Measurements from ENCODE around the gene SETD5. TPM values are rescaled to one million over a fixed set of nuclear protein-coding genes. Genes with fewer than 3 reads are reported as not detected.

SETD5 gene
- total and polyA plus RNA-seq, 9 donors: 30.8 to 140 (median 97.6) TPM

DNA sequence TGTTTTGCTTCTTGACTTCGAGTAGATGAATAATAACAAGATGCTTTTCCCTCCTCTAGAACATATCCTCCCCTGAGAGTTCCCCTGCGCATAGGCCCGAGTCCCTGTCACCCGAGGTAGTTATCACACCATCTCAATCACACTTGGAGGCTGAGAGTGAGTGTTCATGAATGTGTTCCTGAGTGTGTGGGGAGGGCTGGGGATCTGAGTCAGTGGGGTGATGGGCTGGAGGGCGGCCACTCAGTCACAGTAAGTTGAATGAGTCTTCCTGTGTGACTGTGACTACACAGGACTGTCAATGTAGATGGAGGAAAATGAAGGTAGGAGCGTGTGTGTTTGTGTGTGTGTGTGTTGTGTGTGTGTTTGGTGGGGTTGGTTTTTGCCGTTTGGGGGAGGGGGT is 71.0 kb downstream of the SETD5 start:
- no peaks in the 10 kb centered on the region for H3K36me3 ChIP-seq
- H3K9me3 ChIP-seq: no peaks in the 10 kb centered on the region
- H3K27ac ChIP-seq: no peak overlapping the region
- TF ChIP-seq, protein P1, sequence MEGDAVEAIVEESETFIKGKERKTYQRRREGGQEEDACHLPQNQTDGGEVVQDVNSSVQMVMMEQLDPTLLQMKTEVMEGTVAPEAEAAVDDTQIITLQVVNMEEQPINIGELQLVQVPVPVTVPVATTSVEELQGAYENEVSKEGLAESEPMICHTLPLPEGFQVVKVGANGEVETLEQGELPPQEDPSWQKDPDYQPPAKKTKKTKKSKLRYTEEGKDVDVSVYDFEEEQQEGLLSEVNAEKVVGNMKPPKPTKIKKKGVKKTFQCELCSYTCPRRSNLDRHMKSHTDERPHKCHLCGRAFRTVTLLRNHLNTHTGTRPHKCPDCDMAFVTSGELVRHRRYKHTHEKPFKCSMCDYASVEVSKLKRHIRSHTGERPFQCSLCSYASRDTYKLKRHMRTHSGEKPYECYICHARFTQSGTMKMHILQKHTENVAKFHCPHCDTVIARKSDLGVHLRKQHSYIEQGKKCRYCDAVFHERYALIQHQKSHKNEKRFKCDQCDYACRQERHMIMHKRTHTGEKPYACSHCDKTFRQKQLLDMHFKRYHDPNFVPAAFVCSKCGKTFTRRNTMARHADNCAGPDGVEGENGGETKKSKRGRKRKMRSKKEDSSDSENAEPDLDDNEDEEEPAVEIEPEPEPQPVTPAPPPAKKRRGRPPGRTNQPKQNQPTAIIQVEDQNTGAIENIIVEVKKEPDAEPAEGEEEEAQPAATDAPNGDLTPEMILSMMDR (IDR thresholded peaks at IDR 0.05): no peak
- TF ChIP-seq POLR2A (IDR thresholded peaks at IDR 0.05) (no peak), EP300 (IDR thresholded peaks at IDR 0.05) (no peak)
- no peak for DNase-seq
- no peaks in the 10 kb centered on the region for H3K4me1 ChIP-seq (ENCODE audit: insufficient read depth)
- 74 to 84% (median 80%) methylated on average over 7 of the region's 7 CpGs for WGBS, 3 donors
- H3K27me3 ChIP-seq: no peaks in the 10 kb centered on the region
- intact Hi-C loops (cut with DNase I): no loop called here
- H3K4me3 ChIP-seq: no peak overlapping the region

DNA sequence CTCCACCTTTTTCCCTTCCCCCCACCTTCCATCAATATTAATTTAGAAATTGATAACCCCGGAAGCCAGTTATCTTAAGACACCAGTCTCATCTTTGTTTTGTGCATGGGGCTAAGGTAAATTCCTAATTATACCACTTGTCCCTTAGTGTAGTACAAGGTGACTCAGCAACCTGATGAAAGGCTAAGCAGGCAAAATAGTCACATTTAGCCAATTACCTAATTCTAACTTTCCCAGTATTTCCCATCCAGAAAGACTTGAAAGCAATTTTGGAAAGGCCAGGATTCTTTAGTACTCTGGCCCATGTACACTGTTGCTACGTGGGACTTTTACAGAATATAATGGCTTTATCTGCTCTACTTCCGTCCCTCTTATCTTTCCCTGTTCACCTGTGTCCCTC is 72.6 kb downstream of the SETD5 start:
- TF ChIP-seq EP300 (IDR thresholded peaks at IDR 0.05) (no peak), POLR2A (IDR thresholded peaks at IDR 0.05) (no peak)
- TF ChIP-seq, protein P1 (IDR thresholded peaks at IDR 0.05): no peak
- intact Hi-C loops (cut with DNase I): loop anchor here in 1 of 4 donors (10.0 kb wide), 1 partner anchor 85 kb away; no protein-coding TSS in a partner anchor
- no peak for DNase-seq
- WGBS, 3 donors: 69 to 72% (median 71%) methylated on average over 3 of the region's 3 CpGs
- Histone ChIP-seq H3K27ac (no peak overlapping the region), H3K4me3 (no peak overlapping the region), H3K27me3 (no peaks in the 10 kb centered on the region), H3K9me3 (no peaks in the 10 kb centered on the region), H3K4me1 (ENCODE audit: insufficient read depth) (no peaks in the 10 kb centered on the region), H3K36me3 (no peaks in the 10 kb centered on the region)

GRCh38 chr3:9473496-9474065 is 76.2 kb downstream of the SETD5 start:
- Histone ChIP-seq H3K4me1 (ENCODE audit: insufficient read depth) (no peaks in the 10 kb centered on the region), H3K27me3 (no peaks in the 10 kb centered on the region), H3K9me3 (no peaks in the 10 kb centered on the region), H3K27ac (no peak overlapping the region), H3K4me3 (no peak overlapping the region), H3K36me3 (no peaks in the 10 kb centered on the region)
- intact Hi-C loops (cut with DNase I): loop anchor here in 1 of 4 donors (10.0 kb wide), 1 partner anchor 89 kb away; no protein-coding TSS in a partner anchor
- TF ChIP-seq, protein P1 (IDR thresholded peaks at IDR 0.05): no peak
- TF ChIP-seq EP300 (IDR thresholded peaks at IDR 0.05) (no peak), POLR2A (IDR thresholded peaks at IDR 0.05) (no peak)
- no peak for DNase-seq

DNA sequence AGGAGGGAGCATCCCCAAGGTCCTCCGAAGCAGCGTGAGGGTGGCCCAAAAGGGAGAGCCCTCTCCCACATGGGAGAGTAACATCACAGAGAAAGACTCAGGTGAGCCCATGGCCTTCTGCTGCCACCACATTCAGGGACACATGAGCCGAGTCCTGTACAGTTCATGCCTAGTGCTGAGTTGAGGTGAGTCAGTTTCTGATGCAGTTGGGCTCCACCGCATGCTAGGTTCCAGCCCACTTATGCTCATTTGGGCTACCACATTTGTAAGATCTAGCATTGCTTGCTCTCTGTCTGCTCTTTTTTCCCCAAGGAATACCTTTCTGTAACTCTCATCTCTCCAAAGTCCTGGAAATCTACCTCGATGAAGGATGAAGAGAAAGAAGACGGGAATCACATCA is 77.1 kb downstream of the SETD5 start:
- intact Hi-C loops (cut with DNase I): loop anchor here in 1 of 4 donors (10.0 kb wide), 1 partner anchor 90 kb away; no protein-coding TSS in a partner anchor
- TF ChIP-seq POLR2A (IDR thresholded peaks at IDR 0.05) (no peak), EP300 (IDR thresholded peaks at IDR 0.05) (no peak)
- TF ChIP-seq, protein P1 (IDR thresholded peaks at IDR 0.05): no peak
- no peaks in the 10 kb centered on the region for H3K27me3 ChIP-seq
- WGBS, 3 donors: 90 to 93% (median 92%) methylated on average over 6 of the region's 6 CpGs
- no peak overlapping the region for H3K4me3 ChIP-seq
- no peaks in the 10 kb centered on the region for H3K4me1 ChIP-seq (ENCODE audit: insufficient read depth)
- H3K27ac ChIP-seq: no peak overlapping the region
- no peaks in the 10 kb centered on the region for H3K36me3 ChIP-seq
- DNase-seq: no peak
- no peaks in the 10 kb centered on the region for H3K9me3 ChIP-seq
